HG02973 (cell line): Measurements from ENCODE around the gene TBCB.
"Not testable (repeated sequence)": the region's sequence is repeated elsewhere in the genome, so short reads cannot be mapped to it uniquely, and the experiment has no call there.

Source experiments
- ATAC-seq: cut with Tn5 transposase; IDR thresholded peaks from one replicate; pipeline ENCODE4 v1.9.1; 2021; ENCODE audit warnings: moderate library complexity; ENCODE audit not compliant: unreplicated experiment

TBCB gene

GRCh38 chr19:36169084-36169760 is 54.0 kb downstream of the TBCB start:
- no peak for ATAC-seq

- ATAC-seq: no peak
Observed at GRCh38 chr19:36172852-36173251, 57.6 kb downstream of the TBCB start.

- not testable (repeated sequence) for ATAC-seq
Observed at GRCh38 chr19:36173846-36174245, 58.6 kb downstream of the TBCB start.
